ENCODE results near the gene ZMYND19. TPM values are rescaled to one million over a fixed set of nuclear protein-coding genes. Genes with fewer than 3 reads are reported as not detected.

ZMYND19 gene
- total and polyA plus RNA-seq, 2 donors (not counting 3 experiments of a cell fraction or from before 2014, with no cell fraction given), result 22.8 to 32.6 TPM

DNA sequence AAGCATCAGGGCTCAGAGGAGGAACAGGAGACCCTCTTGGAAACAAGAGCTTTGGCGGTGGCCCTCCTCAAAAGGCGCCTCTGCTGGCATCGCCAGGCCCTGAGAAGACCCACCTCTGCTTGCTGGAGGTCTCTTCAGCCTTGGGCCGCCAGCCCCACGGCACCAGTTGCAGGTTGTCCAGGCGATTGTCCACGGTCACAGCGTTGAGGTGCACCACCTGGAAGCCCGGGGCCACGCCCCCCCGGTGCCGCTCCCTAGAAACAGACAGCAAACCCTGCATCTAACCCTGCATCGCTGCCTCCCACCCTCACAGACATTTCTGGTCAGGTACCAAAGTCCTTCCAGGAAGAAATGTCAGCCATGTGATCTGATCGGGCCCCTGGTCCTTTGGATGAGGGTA, 3.5 kb downstream of the ZMYND19 start:
- peaks cover 9% of the 10 kb centered on the region for H3K4me1 ChIP-seq (ENCODE audit: control insufficient read depth, extremely low read depth, insufficient read depth, low read length)

DNA sequence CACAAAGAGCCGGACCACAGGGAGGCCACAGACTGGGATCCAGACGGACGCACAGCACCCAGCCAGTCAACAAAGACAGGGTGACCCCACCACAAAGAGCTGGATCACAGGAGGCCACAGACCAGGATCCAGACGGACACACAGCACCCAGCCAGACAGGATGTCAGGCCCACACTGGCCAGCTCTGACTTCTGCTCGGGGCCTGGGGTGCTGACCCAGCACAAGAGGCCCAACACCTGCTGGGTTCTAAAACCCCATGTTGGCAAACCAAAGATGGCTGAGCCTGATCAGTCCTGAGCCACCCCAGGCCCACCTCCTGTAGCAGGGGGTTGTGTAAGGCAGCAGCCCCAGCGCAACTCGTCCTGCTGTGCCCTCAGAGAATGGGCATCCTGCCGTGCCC, 6.4 kb downstream of the ZMYND19 start:
- no peaks in the 10 kb centered on the region for H3K9me1 ChIP-seq (replicated peaks; ENCODE audit: control insufficient read depth, extremely low read depth, insufficient read depth, low read length)
- no peak for TF ChIP-seq JUN (IDR thresholded peaks at IDR 0.05; ENCODE audit: borderline replicate concordance, insufficient read depth, insufficient read length, low read depth)
- H3K79me2 ChIP-seq (ENCODE audit: control insufficient read depth, insufficient read depth, low read length), result peaks cover 10% of the 10 kb centered on the region
- no peaks in the 10 kb centered on the region for H4K20me1 ChIP-seq (replicated peaks; ENCODE audit: control insufficient read depth, extremely low read depth, insufficient read depth, low read length)
- no peaks in the 10 kb centered on the region for H3K27me3 ChIP-seq (ENCODE audit: control insufficient read depth in 2 of 2, insufficient read depth in 2 of 2, low read length in 2 of 2)
- peaks cover 13 to 47% of the 10 kb centered on the region in 2 experiments for H3K36me3 ChIP-seq (ENCODE audit: control insufficient read depth in 2 of 2, extremely low read depth in 1 of 2, insufficient read depth in 2 of 2, low read length in 2 of 2)
- FAIRE-seq, result no peak
- H3K27ac ChIP-seq (ENCODE audit: insufficient read depth, low read depth, low read length), result no peak overlapping the region
- intact Hi-C loops (cut with micrococcal nuclease), result no loop called here
- no peaks in the 10 kb centered on the region for H3K9me3 ChIP-seq (replicated peaks; ENCODE audit: control insufficient read depth, insufficient read depth, low read length)
- H2AFZ ChIP-seq (ENCODE audit: low read depth, low read length), result no peak overlapping the region
- no TSS peak for BruUV-seq (replicated peaks)
- dilution Hi-C loops (cut with MboI; ENCODE audit: extremely low pct_ligation_motif_present, low sequenced_read_pairs), result no loop called here
- DNase-seq (ENCODE audit: low read depth, low spot score), result no peak
- no peak overlapping the region for H3K9ac ChIP-seq (replicated peaks; ENCODE audit: extremely low read depth, insufficient read depth, low read length)
- H3K4me3 ChIP-seq (replicated peaks in 1 of 3; ENCODE audit: insufficient read depth in 1 of 3, low read depth in 1 of 3, low read length in 3 of 3), result no peak overlapping the region
- H3K4me2 ChIP-seq (ENCODE audit: insufficient read depth, low read length), result no peak overlapping the region
- CTCF ChIA-PET, result no interaction called here
- POLR2A ChIA-PET, result no interaction called here
- peaks cover 6% of the 10 kb centered on the region for H3K4me1 ChIP-seq (ENCODE audit: control insufficient read depth, extremely low read depth, insufficient read depth, low read length)

More for the DNA sequence above, 3.5 kb downstream of the ZMYND19 start:
- H4K20me1 ChIP-seq (replicated peaks; ENCODE audit: control insufficient read depth, extremely low read depth, insufficient read depth, low read length), result no peaks in the 10 kb centered on the region
- FAIRE-seq, result no peak
- no TSS peak for BruUV-seq (replicated peaks)
- no peaks in the 10 kb centered on the region for H3K9me3 ChIP-seq (replicated peaks; ENCODE audit: control insufficient read depth, insufficient read depth, low read length)
- POLR2A ChIA-PET, result no interaction called here
- CTCF ChIA-PET, result interaction anchor here (2.4 kb wide), 1 partner anchor 8 kb away, joined by 15 read pairs; the partner anchor contains the start of gene DPH7
- H3K4me3 ChIP-seq (replicated peaks in 1 of 3; ENCODE audit: insufficient read depth in 1 of 3, low read depth in 1 of 3, low read length in 3 of 3), result no peak overlapping the region
- no peak overlapping the region for H3K4me2 ChIP-seq (ENCODE audit: insufficient read depth, low read length)
- dilution Hi-C loops (cut with MboI; ENCODE audit: extremely low pct_ligation_motif_present, low sequenced_read_pairs), result no loop called here
- H3K79me2 ChIP-seq (ENCODE audit: control insufficient read depth, insufficient read depth, low read length), result peaks cover 18% of the 10 kb centered on the region
- no peak overlapping the region for H3K27ac ChIP-seq (ENCODE audit: insufficient read depth, low read depth, low read length)
- TF ChIP-seq FOS (IDR thresholded peaks at IDR 0.05; ENCODE audit: borderline replicate concordance, insufficient read depth, low read length) (no peak), JUN (IDR thresholded peaks at IDR 0.05; ENCODE audit: borderline replicate concordance, insufficient read depth, insufficient read length, low read depth) (no peak), GATA2 (IDR thresholded peaks at IDR 0.05; ENCODE audit: insufficient read depth, insufficient read length, low read depth, low read length) (no peak), EZH2 (IDR thresholded peaks at IDR 0.05; ENCODE audit: borderline replicate concordance, low read depth, low read length, severe bottlenecking) (no peak)
- TF ChIP-seq, protein P1, sequence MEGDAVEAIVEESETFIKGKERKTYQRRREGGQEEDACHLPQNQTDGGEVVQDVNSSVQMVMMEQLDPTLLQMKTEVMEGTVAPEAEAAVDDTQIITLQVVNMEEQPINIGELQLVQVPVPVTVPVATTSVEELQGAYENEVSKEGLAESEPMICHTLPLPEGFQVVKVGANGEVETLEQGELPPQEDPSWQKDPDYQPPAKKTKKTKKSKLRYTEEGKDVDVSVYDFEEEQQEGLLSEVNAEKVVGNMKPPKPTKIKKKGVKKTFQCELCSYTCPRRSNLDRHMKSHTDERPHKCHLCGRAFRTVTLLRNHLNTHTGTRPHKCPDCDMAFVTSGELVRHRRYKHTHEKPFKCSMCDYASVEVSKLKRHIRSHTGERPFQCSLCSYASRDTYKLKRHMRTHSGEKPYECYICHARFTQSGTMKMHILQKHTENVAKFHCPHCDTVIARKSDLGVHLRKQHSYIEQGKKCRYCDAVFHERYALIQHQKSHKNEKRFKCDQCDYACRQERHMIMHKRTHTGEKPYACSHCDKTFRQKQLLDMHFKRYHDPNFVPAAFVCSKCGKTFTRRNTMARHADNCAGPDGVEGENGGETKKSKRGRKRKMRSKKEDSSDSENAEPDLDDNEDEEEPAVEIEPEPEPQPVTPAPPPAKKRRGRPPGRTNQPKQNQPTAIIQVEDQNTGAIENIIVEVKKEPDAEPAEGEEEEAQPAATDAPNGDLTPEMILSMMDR (IDR thresholded peaks at IDR 0.05; ENCODE audit: extremely low read depth in 1 of 2, insufficient read depth in 1 of 2, low read depth in 1 of 2, low read length in 2 of 2), result no peak
- no peaks in the 10 kb centered on the region for H3K9me1 ChIP-seq (replicated peaks; ENCODE audit: control insufficient read depth, extremely low read depth, insufficient read depth, low read length)
- no peak for DNase-seq (ENCODE audit: low read depth, low spot score)
- H2AFZ ChIP-seq (ENCODE audit: low read depth, low read length), result no peak overlapping the region
- no peak overlapping the region for H3K9ac ChIP-seq (replicated peaks; ENCODE audit: extremely low read depth, insufficient read depth, low read length)
- intact Hi-C loops (cut with micrococcal nuclease), result no loop called here
- no peaks in the 10 kb centered on the region for H3K27me3 ChIP-seq (ENCODE audit: control insufficient read depth in 2 of 2, insufficient read depth in 2 of 2, low read length in 2 of 2)
- peaks cover 13 to 41% of the 10 kb centered on the region in 2 experiments for H3K36me3 ChIP-seq (ENCODE audit: control insufficient read depth in 2 of 2, extremely low read depth in 1 of 2, insufficient read depth in 2 of 2, low read length in 2 of 2)
